ENCODE data around the gene SLC30A1.

- TF ChIP-seq CTCF (IDR thresholded peaks at IDR 0.05; ENCODE audit: insufficient read depth, low read length, poor library complexity, severe bottlenecking) = no peak
- TF ChIP-seq EZH2phosphoT487 (conservative IDR thresholded peaks at IDR 0.05; ENCODE audit: low read length) = no peak
Measured at GRCh38 chr1:211536606-211537005, 42.4 kb downstream of the SLC30A1 start.

Data from SU-DHL-6 (cell line).